ENCODE results near the gene RHBDF1.
A peak's percentile ranks its signal among the peaks of the same experiment; 100 is the strongest.

Gene RHBDF1

DNA sequence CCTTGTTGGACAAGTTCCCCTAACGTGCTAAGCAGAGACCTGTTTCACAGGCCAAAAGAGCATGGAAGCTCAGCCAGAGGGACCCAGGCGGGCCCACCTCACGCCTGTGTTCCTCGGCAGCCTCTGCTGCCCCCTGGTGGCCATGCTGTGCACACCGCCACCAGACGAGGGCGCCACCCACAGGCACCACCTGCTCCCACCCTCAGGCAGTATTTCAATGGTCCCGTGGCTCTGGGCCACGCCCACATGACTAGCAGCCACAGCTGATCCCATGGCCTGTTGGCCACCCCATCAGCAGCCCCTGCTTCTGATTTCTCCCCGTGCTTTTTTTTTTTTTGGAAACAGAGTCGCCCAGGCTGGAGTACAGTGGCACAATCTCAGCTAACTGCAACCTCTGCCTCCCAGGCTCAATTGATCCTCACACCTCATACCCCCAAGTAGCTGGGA is 24.5 kb upstream of the RHBDF1 start:
- ChIA-PET CTCF (interaction anchor here (0.6 to 18.3 kb wide), 23 partner anchors 23 to 340 kb away, joined by 3 to 701 read pairs (median 5); partner anchors contain the start of genes ARHGDIG, MPG, POLR3K and RHBDF1), POLR2A (interaction anchor here (0.6 kb wide), 1 partner anchor 81 kb away, joined by 3 read pairs; no protein-coding TSS in a partner anchor)
- TF ChIP-seq CTCF (IDR thresholded peaks at IDR 0.05; ENCODE audit: control extremely low read depth, extremely low read depth, low read depth, missing control alignments) = peak; percentile 100
- DNase-seq (ENCODE audit: extremely low spot score) = peak; percentile 98

DNA sequence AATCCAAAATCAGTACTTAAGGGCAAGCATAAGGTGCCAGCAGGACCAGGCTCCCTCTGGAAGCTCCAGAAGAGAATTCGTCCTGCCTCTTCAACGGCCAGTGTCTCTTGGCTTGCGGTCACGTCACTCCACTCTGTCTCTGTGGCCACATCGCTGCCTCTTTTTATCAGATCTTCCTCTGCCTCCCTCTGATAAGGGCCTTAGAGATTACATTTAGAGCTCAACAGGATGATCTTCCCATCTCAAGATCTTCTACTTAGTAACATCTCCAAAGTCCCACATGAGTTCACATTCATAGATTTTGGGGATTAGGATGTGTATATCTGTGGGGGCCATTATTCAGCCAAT is 22.5 kb upstream of the RHBDF1 start:
- DNase-seq (ENCODE audit: extremely low spot score) = no peak
- POLR2A ChIA-PET = no interaction called here
- TF ChIP-seq CTCF (IDR thresholded peaks at IDR 0.05; ENCODE audit: control extremely low read depth, extremely low read depth, low read depth, missing control alignments) = no peak
- CTCF ChIA-PET = interaction anchor here (0.9 to 18.3 kb wide), 4 partner anchors 23 to 46 kb away, joined by 3 to 701 read pairs (median 18); partner anchors contain the start of genes MPG, POLR3K, RHBDF1 and SNRNP25

GRCh38 chr16:92431-93339 is 20.3 kb upstream of the RHBDF1 start:
- CTCF ChIA-PET = interaction anchor here (18.3 kb wide), 1 partner anchor 21 kb away, joined by 701 read pairs; the partner anchor contains the start of genes MPG and RHBDF1
- TF ChIP-seq CTCF (IDR thresholded peaks at IDR 0.05; ENCODE audit: control extremely low read depth, extremely low read depth, low read depth, missing control alignments) = no peak
- no peak for DNase-seq (ENCODE audit: extremely low spot score)
- POLR2A ChIA-PET = no interaction called here

GRCh38 chr16:91484-91883 is 19.1 kb upstream of the RHBDF1 start:
- ChIA-PET CTCF (interaction anchor here (18.3 kb wide), 1 partner anchor 20 kb away, joined by 701 read pairs; the partner anchor contains the start of genes MPG and RHBDF1), POLR2A (no interaction called here)
- no peak for TF ChIP-seq CTCF (IDR thresholded peaks at IDR 0.05; ENCODE audit: control extremely low read depth, extremely low read depth, low read depth, missing control alignments)
- no peak for DNase-seq (ENCODE audit: extremely low spot score)

DNA sequence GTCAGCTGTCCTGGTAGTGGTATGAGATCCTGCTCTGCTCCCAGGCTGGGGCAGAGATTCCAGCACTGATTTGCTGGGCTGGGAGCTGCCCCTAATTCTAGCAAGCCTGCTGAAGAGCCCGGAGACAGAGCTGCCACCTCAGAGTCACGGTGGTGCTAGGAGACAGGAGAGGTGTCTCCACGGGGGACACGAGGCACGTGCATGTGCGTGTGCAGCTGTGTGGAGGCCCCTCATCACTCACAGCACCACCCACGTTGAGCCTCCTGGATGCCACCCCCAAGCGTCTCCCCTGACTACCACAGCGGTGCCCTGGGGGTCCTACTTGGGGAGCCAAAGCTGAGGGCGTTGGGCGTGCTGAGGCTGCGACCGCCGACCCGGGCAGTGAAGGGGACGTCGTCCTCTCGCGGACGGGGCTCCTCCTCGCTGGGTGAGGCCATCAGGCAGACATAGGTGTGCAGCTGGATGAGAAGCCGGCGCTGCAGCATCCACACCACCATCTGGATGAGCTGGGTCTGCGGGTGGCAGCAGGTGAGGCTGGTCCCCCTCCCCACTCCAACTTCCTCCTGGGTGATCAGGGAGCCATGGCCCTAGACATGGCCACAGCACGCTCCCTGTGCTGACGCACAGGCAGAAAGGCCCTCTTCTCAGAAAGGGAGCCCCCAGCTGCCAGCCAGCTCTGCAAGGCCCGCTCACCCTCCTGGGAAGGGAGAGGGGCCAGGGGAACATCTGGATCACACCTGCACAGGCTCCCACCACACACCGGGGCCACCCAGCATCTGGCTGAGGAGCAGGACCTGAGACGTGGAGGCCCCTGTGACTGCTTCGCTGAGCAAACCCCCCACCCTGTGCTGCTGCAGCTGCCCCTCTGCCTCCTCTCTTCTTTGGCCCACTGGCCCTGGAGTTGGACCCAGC is 17.2 kb upstream of the RHBDF1 start:
- no peak for DNase-seq (ENCODE audit: extremely low spot score)
- no peak for TF ChIP-seq CTCF (IDR thresholded peaks at IDR 0.05; ENCODE audit: control extremely low read depth, extremely low read depth, low read depth, missing control alignments)
- POLR2A ChIA-PET = no interaction called here
- CTCF ChIA-PET = interaction anchor here (18.3 kb wide), 1 partner anchor 18 kb away, joined by 701 read pairs; the partner anchor contains the start of genes MPG and RHBDF1

GRCh38 chr16:88613-89012 is 16.2 kb upstream of the RHBDF1 start:
- DNase-seq (ENCODE audit: extremely low spot score) = no peak
- ChIA-PET POLR2A (no interaction called here), CTCF (interaction anchor here (18.3 kb wide), 1 partner anchor 17 kb away, joined by 701 read pairs; the partner anchor contains the start of genes MPG and RHBDF1)
- TF ChIP-seq CTCF (IDR thresholded peaks at IDR 0.05; ENCODE audit: control extremely low read depth, extremely low read depth, low read depth, missing control alignments) = no peak
